Stimulated activated CD4-positive, alpha-beta T cell treated with anti-CD3 and anti-CD28 coated beads, Interleukin-4, amount 100 ng/mL, for 4 hours (primary cell): Measurements from ENCODE around the gene IL18RAP.

Experiments
- DNase-seq, 2 experiments: peaks; one replicate each; pipeline ENCODE4 v3.0.0-alpha.2; 2020

Gene IL18RAP

GRCh38 chr2:102422910-102423309 lies at the start of gene IL18RAP:
IL18RAP (plus strand) TSS chr2:102423160; CDS start chr2:102423278, 118 bp downstream.
- DNase-seq: no peak

GRCh38 chr2:102376052-102376591 lies 46.8 kb upstream of the IL18RAP start:
- no peak for DNase-seq

GRCh38 chr2:102383722-102384121 lies 39.2 kb upstream of the IL18RAP start:
- DNase-seq: no peak

GRCh38 chr2:102385522-102385921 lies 37.4 kb upstream of the IL18RAP start:
- no peak for DNase-seq

GRCh38 chr2:102386004-102386403 lies 37.0 kb upstream of the IL18RAP start:
- no peak for DNase-seq

- DNase-seq: no peak
Measured at GRCh38 chr2:102386867-102387541, 36.0 kb upstream of the IL18RAP start.

GRCh38 chr2:102387763-102388546 lies 35.0 kb upstream of the IL18RAP start:
- DNase-seq: no peak

GRCh38 chr2:102391565-102391964 lies 31.4 kb upstream of the IL18RAP start:
- no peak for DNase-seq

GRCh38 chr2:102392096-102392495 lies 30.9 kb upstream of the IL18RAP start:
- no peak for DNase-seq

- DNase-seq: no peak
Measured at GRCh38 chr2:102392942-102393341, 30.0 kb upstream of the IL18RAP start.

GRCh38 chr2:102396012-102396411 lies 26.9 kb upstream of the IL18RAP start:
- no peak for DNase-seq

- no peak for DNase-seq
Measured at GRCh38 chr2:102397209-102397608, 25.8 kb upstream of the IL18RAP start.

GRCh38 chr2:102399499-102400141 lies 23.3 kb upstream of the IL18RAP start:
- no peak for DNase-seq

- no peak for DNase-seq
Measured at GRCh38 chr2:102401456-102401855, 21.5 kb upstream of the IL18RAP start.

GRCh38 chr2:102401865-102402264 lies 21.1 kb upstream of the IL18RAP start:
- no peak for DNase-seq

GRCh38 chr2:102410952-102411351 lies 12.0 kb upstream of the IL18RAP start:
- no peak for DNase-seq

- no peak for DNase-seq
Measured at GRCh38 chr2:102412199-102412598, 10.8 kb upstream of the IL18RAP start.

- no peak for DNase-seq
Measured at GRCh38 chr2:102417946-102418345, 5.0 kb upstream of the IL18RAP start.

GRCh38 chr2:102418421-102418961 lies 4.5 kb upstream of the IL18RAP start:
- no peak for DNase-seq

- no peak for DNase-seq
Measured at GRCh38 chr2:102420290-102420689, 2.7 kb upstream of the IL18RAP start.

- DNase-seq: no peak
Measured at GRCh38 chr2:102421890-102422759, 835 bp upstream of the IL18RAP start.

GRCh38 chr2:102423368-102423767 lies 408 bp downstream of the IL18RAP start:
- DNase-seq: no peak
